SH-SY5Y (cell line): ENCODE data around the gene LPAR1.

ENCODE experiments used
- GATA2 ChIP-seq: IDR thresholded peaks from 2 replicates; pipeline ENCODE4 v1.6.1; 2011; ENCODE audit warnings: mild to moderate bottlenecking, low read depth, low read length
- GATA3 ChIP-seq: IDR thresholded peaks from 2 replicates; pipeline ENCODE4 v1.6.1; 2011; ENCODE audit warnings: low read depth, mild to moderate bottlenecking, low read length, moderate library complexity

DNA sequence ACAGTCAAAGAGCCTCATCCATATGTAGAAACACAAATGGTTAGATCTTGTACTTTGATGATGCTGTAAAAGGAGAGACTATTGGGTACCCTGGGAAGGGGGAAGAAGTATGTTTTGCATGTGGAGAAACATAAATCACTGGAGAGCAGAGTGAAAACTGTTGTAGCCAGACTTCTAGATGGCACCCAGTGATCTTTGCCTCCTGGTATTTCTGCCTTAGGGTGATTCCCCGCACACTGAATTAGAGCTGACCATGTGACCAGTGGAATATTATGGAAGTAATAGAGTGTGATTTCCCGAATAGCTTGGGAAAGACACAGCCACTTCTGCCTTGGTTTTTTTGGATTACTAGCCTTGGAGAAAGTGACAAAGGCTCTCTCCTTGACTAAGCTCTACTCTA lies 174.3 kb downstream of the LPAR1 start:
- TF ChIP-seq GATA2 = no peak
- no peak for TF ChIP-seq GATA3
